Stimulated activated CD8-positive, alpha-beta memory T cell treated with anti-CD3 and anti-CD28 coated beads, Interleukin-7, amount 100 ng/mL, for 24 hours (primary cell): ENCODE results near the gene TMEM141.
"Not testable (repeated sequence)": the region's sequence is repeated elsewhere in the genome, so short reads cannot be mapped to it uniquely, and the experiment has no call there.

Experiments used
- DNase-seq: peaks from one replicate; pipeline ENCODE4 v3.0.0-alpha.2; 2020; ENCODE audit warnings: low read depth

Gene TMEM141

DNA sequence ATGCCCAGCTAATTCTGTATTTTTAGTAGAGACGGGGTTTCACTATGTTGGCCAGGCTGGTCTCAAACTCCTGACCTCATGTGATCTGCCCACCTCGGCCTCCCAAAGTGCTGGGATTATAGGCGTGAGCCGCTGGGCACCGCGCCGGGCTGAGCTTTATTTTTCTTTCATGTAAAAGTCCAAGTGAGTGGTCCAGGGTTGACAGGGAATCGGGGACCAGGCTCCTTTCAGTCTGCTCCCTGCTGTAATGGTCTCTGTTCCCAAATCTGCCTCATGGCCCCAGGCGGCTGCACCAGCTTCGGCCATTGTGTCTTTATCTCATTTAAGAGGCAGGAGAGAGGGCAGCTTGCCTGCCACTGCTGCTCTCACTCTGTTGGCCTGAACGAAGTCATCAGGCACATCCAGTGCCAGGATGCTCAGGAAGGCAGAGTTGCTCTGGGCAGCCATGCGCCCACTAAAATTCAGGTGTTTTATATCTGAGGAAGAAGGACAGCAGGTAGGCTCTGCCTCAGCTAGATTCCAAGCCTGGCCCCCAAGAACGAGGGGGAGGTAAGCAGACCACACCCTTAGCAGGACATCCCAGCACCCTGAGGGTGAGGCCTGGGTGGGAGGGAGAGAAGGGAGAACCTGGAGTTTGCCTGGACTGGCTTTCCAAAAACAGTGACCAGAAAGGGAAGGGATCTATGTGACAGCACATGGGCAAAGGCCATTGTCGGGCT lies 3.3 kb downstream of the TMEM141 start:
- no peak for DNase-seq

- DNase-seq: no peak
Measured at GRCh38 chr9:136795000-136795348, 3.8 kb downstream of the TMEM141 start.

- DNase-seq: no peak
Measured at GRCh38 chr9:136796238-136796774, 5.2 kb downstream of the TMEM141 start, which contains the start of gene CCDC183. TSS of gene CCDC183 (plus strand) at chr9:136796338. CDS start at chr9:136796398, 60 bp downstream.

GRCh38 chr9:136796775-136797347 lies 5.7 kb downstream of the TMEM141 start:
- not testable (repeated sequence) for DNase-seq

- no peak for DNase-seq
Measured at GRCh38 chr9:136798708-136799078, 7.5 kb downstream of the TMEM141 start.

GRCh38 chr9:136799079-136799853 lies 8.1 kb downstream of the TMEM141 start:
- no peak for DNase-seq

GRCh38 chr9:136799854-136800657 lies 8.9 kb downstream of the TMEM141 start:
- DNase-seq: peak; percentile 81

DNA sequence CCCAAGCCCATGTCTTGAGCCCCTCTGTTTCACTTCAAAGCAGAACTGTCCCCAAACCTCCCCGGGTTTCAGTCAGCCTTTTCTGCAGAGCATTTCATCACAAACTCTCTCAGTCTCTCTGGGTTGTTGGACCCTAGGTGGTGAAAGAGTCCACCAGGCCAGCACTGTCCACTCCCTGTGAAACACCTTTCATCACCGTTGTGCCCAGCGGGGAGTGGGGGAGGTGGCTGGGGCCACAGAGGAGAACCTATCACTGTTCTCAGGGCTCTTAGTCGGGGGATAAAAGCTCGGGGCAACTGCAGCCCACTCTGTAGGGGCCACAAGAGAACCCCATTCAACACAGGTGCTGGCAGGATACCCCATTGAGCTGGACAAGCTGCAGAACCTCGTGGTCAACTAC lies 11.2 kb downstream of the TMEM141 start:
- DNase-seq: no peak

- not testable (repeated sequence) for DNase-seq
Measured at GRCh38 chr9:136803009-136803550, 11.9 kb downstream of the TMEM141 start.

DNA sequence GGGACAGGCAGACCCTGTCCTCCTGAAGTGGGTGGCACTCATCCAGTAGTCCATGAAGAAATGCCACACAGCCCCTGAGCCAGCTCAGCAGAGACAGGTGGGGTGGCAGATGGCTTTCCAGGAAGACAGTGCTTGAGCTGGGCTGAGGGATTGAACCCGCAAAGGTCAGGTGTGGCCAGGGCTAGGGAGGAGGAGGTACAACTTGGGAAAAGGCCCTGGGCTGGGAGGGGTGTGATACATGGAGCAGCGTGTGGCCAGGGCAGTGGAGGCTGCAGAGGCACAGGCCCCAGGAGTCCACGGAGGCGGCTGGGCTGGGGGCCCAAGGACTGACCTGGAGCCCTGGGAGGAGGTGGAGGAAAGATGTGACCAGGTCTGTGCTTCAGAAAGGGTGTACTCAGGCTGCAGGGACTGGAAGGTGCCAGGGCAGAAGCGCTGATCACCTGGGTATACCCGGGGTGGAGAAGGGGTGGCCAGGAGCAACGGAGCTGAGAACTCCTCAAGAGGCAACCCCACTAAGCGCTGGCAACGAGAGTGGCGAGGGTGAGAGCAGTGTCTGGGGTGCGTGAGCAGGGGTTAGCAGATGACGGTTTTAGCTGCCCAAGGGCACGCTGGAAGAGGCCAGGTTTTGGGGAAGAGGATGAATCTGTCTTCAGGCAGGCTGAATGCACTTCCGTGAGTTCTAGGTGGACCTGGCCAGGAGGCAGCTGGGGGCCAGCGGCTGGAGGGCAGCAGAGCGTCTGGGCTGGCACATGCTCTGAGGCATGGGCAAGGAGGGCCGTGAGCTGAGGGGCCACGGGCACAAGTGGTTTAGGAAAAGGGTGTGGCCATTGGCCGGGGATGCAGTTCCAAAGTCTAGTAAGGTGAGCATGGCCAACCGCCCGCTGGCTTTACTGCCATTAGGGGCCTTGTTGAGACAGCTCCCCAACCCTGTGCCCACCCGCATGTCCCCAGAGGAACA lies 12.7 kb downstream of the TMEM141 start:
- DNase-seq: no peak

GRCh38 chr9:136804509-136805206 lies 13.5 kb downstream of the TMEM141 start:
- DNase-seq: no peak

GRCh38 chr9:136805207-136805740 lies 14.1 kb downstream of the TMEM141 start:
- DNase-seq: no peak

- DNase-seq: no peak
Measured at GRCh38 chr9:136806067-136806466, 14.9 kb downstream of the TMEM141 start.

GRCh38 chr9:136806631-136807201 lies 15.6 kb downstream of the TMEM141 start:
- no peak for DNase-seq

- DNase-seq: no peak
Measured at GRCh38 chr9:136807281-136808074, 16.3 kb downstream of the TMEM141 start, which contains the start of gene RABL6. TSS of gene RABL6 (plus strand) at chr9:136807948. CDS start at chr9:136808197, 249 bp downstream.

- no peak for DNase-seq
Measured at GRCh38 chr9:136808075-136808805, 17.1 kb downstream of the TMEM141 start.

- DNase-seq: no peak
Measured at GRCh38 chr9:136808806-136809158, 17.6 kb downstream of the TMEM141 start.
